Karpas-422 (cell line): Measurements from ENCODE around the gene SVOPL. TPM values are rescaled to one million over a fixed set of nuclear protein-coding genes. Genes with fewer than 3 reads are reported as not detected.
"Not testable (repeated sequence)": the region's sequence is repeated elsewhere in the genome, so short reads cannot be mapped to it uniquely, and the experiment has no call there.

Source experiments
- DNase-seq: peaks from one replicate; pipeline ENCODE4 v3.0.0-alpha.2; 2015
- H2AFZ ChIP-seq: fragments of 200-600 bp; sonication (generic); 2 replicates; pipeline ENCODE4 v1.6.1; 2014; ENCODE audit warnings: antibody characterized with exemption, low read length, mixed read lengths
- H3K27ac ChIP-seq: fragments of 200-600 bp; sonication (generic); 2 replicates; pipeline ENCODE4 v1.5.1; 2014; ENCODE audit warnings: mild to moderate bottlenecking, low read length, moderate library complexity
- H3K27me3 ChIP-seq: fragments of 200-600 bp; sonication (generic); 2 replicates; pipeline ENCODE4 v1.6.1; 2014; ENCODE audit warnings: low read length, mixed read lengths
- H3K36me3 ChIP-seq: fragments of 200-600 bp; sonication (generic); 2 replicates; pipeline ENCODE4 v1.6.1; 2014; ENCODE audit warnings: low read length, mixed read lengths; ENCODE audit not compliant: insufficient read depth
- H3K4me1 ChIP-seq: fragments of 200-600 bp; sonication (generic); 2 replicates; pipeline ENCODE4 v1.6.1; 2014; ENCODE audit warnings: mild to moderate bottlenecking, low read length, mixed read lengths
- H3K4me2 ChIP-seq: fragments of 200-600 bp; sonication (generic); 2 replicates; pipeline ENCODE4 v1.6.1; 2014; ENCODE audit warnings: low read length, low read depth, mild to moderate bottlenecking; ENCODE audit not compliant: poor library complexity, severe bottlenecking
- H3K4me3 ChIP-seq: fragments of 200-600 bp; sonication (generic); 2 replicates; pipeline ENCODE4 v1.5.1; 2014; ENCODE audit warnings: mild to moderate bottlenecking, antibody characterized with exemption, low read length, mixed read lengths
- H3K79me2 ChIP-seq: fragments of 200-600 bp; sonication (generic); 2 replicates; pipeline ENCODE4 v1.6.1; 2014; ENCODE audit warnings: mild to moderate bottlenecking, low read length, mixed read lengths
- H3K9ac ChIP-seq: fragments of 200-600 bp; sonication (generic); 2 replicates; pipeline ENCODE4 v1.6.0; 2014; ENCODE audit warnings: low read length
- H3K9me2 ChIP-seq: fragments of 200-600 bp; sonication (generic), shearing (Covaris generic); replicated peaks from 2 replicates; pipeline ENCODE4 v1.6.0; 2014; ENCODE audit warnings: mild to moderate bottlenecking, low read length, moderate library complexity; ENCODE audit not compliant: insufficient read depth
- H3K9me3 ChIP-seq: fragments of 300-700, 200-600 bp; sonication (generic); 2 replicates; pipeline ENCODE4 v1.6.1; 2014; ENCODE audit warnings: low read length, mixed read lengths
- H4K20me1 ChIP-seq: fragments of 200-600 bp; sonication (generic); 2 replicates; pipeline ENCODE4 v1.6.1; 2014; ENCODE audit warnings: mild to moderate bottlenecking, antibody characterized with exemption, low read length, low read depth; ENCODE audit not compliant: insufficient read depth
- total RNA-seq: library from RNA; depleted of rRNA; stranded (reverse); fragments of >200 nt; shearing (Covaris generic); gene quantifications from 2 replicates; pipeline ENCODE4 v1.2.3, GENCODE V29; 2014; ENCODE audit warnings: low replicate concordance

The SVOPL gene
- total RNA-seq, 1 experiment from 2014 or later: not detected

DNA sequence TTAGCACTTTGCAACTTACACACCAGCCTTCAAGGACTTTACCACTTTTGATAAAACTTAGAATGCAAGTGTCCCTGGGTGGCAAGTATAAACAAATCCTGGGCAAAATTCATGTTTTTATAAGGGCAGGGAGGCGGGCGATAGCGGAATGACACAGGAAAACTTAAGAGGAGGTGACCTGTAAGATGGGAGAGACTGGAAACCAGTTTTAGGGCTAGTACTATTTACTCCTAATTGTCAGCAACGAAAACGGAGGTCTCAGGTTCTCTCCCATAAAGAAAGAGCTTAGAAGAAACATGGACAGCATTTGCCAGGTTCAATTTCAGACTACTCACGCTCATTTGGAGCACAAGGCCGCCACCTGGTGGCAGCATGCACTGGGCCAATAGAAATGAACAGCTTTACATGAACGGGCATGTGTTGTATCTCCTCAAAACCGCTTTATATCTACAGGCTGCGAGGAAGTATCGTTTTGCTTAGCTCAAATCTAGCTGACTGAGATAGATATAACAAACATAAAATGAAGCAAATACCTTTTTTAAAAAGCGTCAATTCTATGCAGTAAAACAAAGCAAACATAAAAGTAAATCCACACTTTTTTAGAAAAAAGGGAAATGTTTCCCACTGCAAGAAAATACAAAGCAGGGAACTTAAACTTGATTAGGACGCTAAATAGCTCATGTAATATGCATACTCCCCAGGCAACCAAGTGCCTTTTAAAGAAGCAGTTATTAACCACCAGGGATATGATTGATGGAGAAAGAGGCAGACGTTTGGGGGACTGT, 37.6 kb upstream of the SVOPL start:
- no peaks in the 10 kb centered on the region for H3K36me3 ChIP-seq
- H3K27ac ChIP-seq: no peak overlapping the region
- H3K4me1 ChIP-seq: no peaks in the 10 kb centered on the region
- no peak overlapping the region for H2AFZ ChIP-seq
- H3K9me2 ChIP-seq: no peaks in the 10 kb centered on the region
- no peaks in the 10 kb centered on the region for H3K79me2 ChIP-seq
- no peaks in the 10 kb centered on the region for H3K27me3 ChIP-seq
- no peaks in the 10 kb centered on the region for H3K9me3 ChIP-seq
- H3K4me2 ChIP-seq: no peak overlapping the region
- H3K4me3 ChIP-seq: no peak overlapping the region
- H4K20me1 ChIP-seq: no peaks in the 10 kb centered on the region
- DNase-seq: peak; percentile 92
- no peak overlapping the region for H3K9ac ChIP-seq

DNA sequence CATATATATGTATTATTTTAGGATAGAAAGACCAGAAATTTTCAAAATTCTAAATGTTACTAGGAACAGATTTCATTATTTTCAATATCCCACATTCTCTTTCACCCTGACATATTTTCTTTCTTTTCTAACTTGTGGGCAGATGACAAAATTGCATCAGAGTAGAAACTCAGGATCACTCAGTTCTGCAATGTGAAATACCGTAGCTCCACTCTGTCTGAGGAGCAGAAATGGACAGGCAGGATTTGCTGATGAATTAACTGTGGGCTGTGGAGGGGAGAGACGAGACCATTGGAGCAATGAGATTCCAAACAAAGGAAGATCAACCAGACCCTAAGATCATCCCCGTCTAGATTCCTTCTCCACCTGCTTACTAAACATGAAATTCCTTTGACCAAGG, 37.0 kb upstream of the SVOPL start:
- Histone ChIP-seq H4K20me1 (no peaks in the 10 kb centered on the region), H3K4me3 (no peak overlapping the region), H2AFZ (no peak overlapping the region), H3K27ac (no peak overlapping the region), H3K27me3 (no peaks in the 10 kb centered on the region), H3K79me2 (no peaks in the 10 kb centered on the region), H3K4me1 (no peaks in the 10 kb centered on the region), H3K36me3 (no peaks in the 10 kb centered on the region), H3K9ac (no peak overlapping the region), H3K4me2 (no peak overlapping the region), H3K9me2 (no peaks in the 10 kb centered on the region), H3K9me3 (no peaks in the 10 kb centered on the region)
- DNase-seq: no peak

DNA sequence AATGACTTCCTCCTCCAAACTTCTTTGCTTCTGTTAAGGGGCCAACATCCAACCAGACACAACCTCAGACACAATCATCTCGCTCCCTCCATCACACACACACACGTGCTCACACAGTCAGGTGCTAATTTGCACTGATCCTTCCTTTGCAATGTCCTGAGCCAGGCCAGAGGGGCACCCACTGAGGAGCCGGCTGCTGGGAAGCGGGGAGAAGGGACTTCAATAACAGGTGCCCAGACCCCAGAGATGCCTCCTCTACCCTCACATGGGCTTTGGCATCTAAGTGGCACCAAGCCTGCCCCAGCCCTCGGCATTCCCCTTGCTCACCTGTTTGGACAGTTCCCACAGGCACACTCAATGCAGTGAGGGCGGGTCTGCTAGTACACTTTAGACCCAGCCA, 34.2 kb upstream of the SVOPL start:
- Histone ChIP-seq H3K4me3 (no peak overlapping the region), H4K20me1 (no peaks in the 10 kb centered on the region), H3K27me3 (no peaks in the 10 kb centered on the region), H3K9ac (no peak overlapping the region), H2AFZ (no peak overlapping the region), H3K27ac (no peak overlapping the region), H3K4me1 (no peaks in the 10 kb centered on the region), H3K9me3 (no peaks in the 10 kb centered on the region), H3K79me2 (no peaks in the 10 kb centered on the region), H3K4me2 (no peak overlapping the region), H3K36me3 (no peaks in the 10 kb centered on the region), H3K9me2 (no peaks in the 10 kb centered on the region)
- DNase-seq: no peak

DNA sequence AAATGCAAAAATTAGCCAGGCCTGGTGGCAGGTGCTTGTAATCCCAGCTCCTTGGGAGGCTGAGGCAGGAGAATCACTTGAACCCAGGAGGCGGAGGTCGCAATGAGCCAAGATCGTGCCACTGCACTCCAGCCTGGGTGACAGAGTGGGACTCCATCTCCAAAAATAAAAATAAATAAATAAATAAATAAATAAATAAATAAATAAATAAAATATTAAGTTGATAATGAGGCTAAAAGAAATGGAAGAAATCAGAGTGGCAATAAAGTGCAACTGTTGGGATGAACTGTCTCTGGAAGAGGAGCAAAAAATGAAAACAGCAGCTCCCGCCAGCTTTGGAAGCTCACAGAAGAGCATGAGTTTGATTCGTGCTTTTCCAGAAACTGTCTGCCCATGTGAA, 30.6 kb upstream of the SVOPL start:
- H4K20me1 ChIP-seq, H3K79me2 ChIP-seq, H3K4me1 ChIP-seq, H3K9me2 ChIP-seq, DNase-seq, H3K4me3 ChIP-seq, H3K27ac ChIP-seq, H2AFZ ChIP-seq, H3K4me2 ChIP-seq, H3K9me3 ChIP-seq, H3K36me3 ChIP-seq, H3K9ac ChIP-seq, H3K27me3 ChIP-seq: not testable (repeated sequence)

DNA sequence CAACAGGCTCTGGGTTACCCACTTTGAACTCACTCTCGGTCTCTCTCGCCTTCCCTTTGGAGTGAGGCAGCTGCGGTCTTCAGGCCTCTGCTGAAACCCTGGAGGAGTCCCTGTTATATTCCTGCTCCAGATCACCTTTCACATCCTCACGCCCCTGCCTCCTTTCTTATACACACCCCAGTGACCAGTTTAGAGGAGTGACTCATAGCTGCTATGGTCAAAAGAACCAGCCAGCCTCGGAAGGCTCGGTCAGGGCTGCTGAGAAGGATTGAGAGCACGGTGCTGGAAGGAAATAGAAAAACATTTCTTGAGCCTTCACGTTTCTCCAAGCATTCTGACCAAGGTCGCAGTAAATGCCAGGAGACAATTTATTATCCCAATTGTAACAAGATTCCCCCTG, 28.3 kb upstream of the SVOPL start:
- H3K4me2 ChIP-seq: no peak overlapping the region
- DNase-seq: no peak

GRCh38 chr7:138727336-138728099, 26.4 kb upstream of the SVOPL start:
- no peak for DNase-seq
- H2AFZ ChIP-seq: no peak overlapping the region
- no peaks in the 10 kb centered on the region for H3K4me1 ChIP-seq
- no peak overlapping the region for H3K4me3 ChIP-seq
- H3K36me3 ChIP-seq: no peaks in the 10 kb centered on the region
- no peaks in the 10 kb centered on the region for H3K27me3 ChIP-seq
- H4K20me1 ChIP-seq: no peaks in the 10 kb centered on the region
- no peak overlapping the region for H3K4me2 ChIP-seq
- no peaks in the 10 kb centered on the region for H3K9me3 ChIP-seq
- no peaks in the 10 kb centered on the region for H3K79me2 ChIP-seq
- H3K9ac ChIP-seq: no peak overlapping the region
- H3K9me2 ChIP-seq: no peaks in the 10 kb centered on the region
- H3K27ac ChIP-seq: no peak overlapping the region

More for the DNA sequence above, 28.3 kb upstream of the SVOPL start:
- Histone ChIP-seq H2AFZ (no peak overlapping the region), H3K9ac (no peak overlapping the region), H4K20me1 (no peaks in the 10 kb centered on the region), H3K4me1 (no peaks in the 10 kb centered on the region), H3K4me3 (no peak overlapping the region), H3K79me2 (no peaks in the 10 kb centered on the region), H3K27ac (no peak overlapping the region), H3K9me3 (no peaks in the 10 kb centered on the region), H3K9me2 (no peaks in the 10 kb centered on the region), H3K27me3 (no peaks in the 10 kb centered on the region), H3K36me3 (no peaks in the 10 kb centered on the region)

DNA sequence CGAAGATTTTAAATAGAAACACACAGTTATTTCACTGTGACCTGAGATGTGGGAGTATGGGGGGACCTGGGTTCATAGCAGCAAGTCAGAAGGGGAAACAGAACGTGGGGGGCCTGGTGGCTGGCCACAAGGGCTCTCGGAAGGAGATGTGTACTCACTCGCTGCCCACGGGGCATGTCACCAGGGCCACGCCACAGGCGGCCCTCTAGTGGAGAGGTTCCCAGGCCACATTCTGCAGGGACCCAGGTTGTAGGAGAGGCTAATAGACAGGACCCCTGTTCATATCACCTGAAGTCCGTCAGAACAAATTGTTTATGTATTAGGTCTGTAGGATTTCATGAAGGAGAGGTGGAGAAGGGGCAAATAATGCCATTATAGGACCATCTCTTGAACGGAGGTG, 25.1 kb upstream of the SVOPL start:
- no peaks in the 10 kb centered on the region for H3K27me3 ChIP-seq
- H4K20me1 ChIP-seq: no peaks in the 10 kb centered on the region
- DNase-seq: no peak
- H3K4me3 ChIP-seq: no peak overlapping the region
- no peaks in the 10 kb centered on the region for H3K9me3 ChIP-seq
- H3K27ac ChIP-seq: no peak overlapping the region
- H3K9me2 ChIP-seq: no peaks in the 10 kb centered on the region
- no peak overlapping the region for H2AFZ ChIP-seq
- H3K36me3 ChIP-seq: no peaks in the 10 kb centered on the region
- no peaks in the 10 kb centered on the region for H3K4me1 ChIP-seq
- H3K4me2 ChIP-seq: no peak overlapping the region
- no peaks in the 10 kb centered on the region for H3K79me2 ChIP-seq
- no peak overlapping the region for H3K9ac ChIP-seq

- no peak overlapping the region for H3K27ac ChIP-seq
- DNase-seq: no peak
Observed at GRCh38 chr7:138720286-138720685, 19.1 kb upstream of the SVOPL start.

More at GRCh38 chr7:138720286-138720685, 19.1 kb upstream of the SVOPL start:
- H3K9me3 ChIP-seq: no peaks in the 10 kb centered on the region
- H3K36me3 ChIP-seq: no peaks in the 10 kb centered on the region
- no peak overlapping the region for H2AFZ ChIP-seq
- H4K20me1 ChIP-seq: no peaks in the 10 kb centered on the region
- no peak overlapping the region for H3K9ac ChIP-seq
- H3K27me3 ChIP-seq: no peaks in the 10 kb centered on the region
- H3K4me3 ChIP-seq: no peak overlapping the region
- no peaks in the 10 kb centered on the region for H3K9me2 ChIP-seq
- H3K79me2 ChIP-seq: no peaks in the 10 kb centered on the region
- H3K4me1 ChIP-seq: no peaks in the 10 kb centered on the region
- no peak overlapping the region for H3K4me2 ChIP-seq
